ENCODE measurements around the gene SRSF3. TPM values are rescaled to one million over a fixed set of nuclear protein-coding genes. Genes with fewer than 3 reads are reported as not detected.
"Not testable (repeated sequence)": the region's sequence is repeated elsewhere in the genome, so short reads cannot be mapped to it uniquely, and the experiment has no call there.

SRSF3 gene
- polyA plus RNA-seq, 1 donor from 2014 or later, result 393 TPM

DNA sequence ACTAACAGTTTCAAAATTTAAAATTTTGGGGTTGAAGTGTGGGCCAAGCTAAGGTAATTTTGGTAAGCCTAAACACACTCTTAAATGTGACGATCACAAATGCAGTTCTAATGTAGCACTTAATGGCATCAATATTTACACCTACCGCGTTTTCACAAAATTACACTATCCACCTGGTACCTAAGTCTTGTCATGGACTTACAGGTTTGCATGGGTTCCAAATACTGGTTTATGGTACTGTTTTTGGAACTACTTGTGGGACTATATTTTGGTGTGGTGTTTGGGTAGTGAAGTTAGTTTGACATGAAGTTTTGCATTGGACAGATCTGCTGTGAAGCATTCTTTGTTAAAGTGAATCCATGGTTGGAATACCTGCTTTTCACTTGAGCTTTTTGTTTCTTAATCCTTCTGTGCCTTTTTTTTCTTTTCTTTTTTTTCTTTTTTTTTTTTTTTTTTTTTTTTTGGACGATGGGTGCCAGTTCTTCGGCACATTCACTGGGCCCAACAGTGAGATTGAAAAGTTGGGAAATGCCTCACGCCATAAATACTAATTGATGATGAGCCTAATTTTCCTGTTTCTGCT is 6.5 kb downstream of the SRSF3 start:
- Histone ChIP-seq H3K27me3 (ENCODE audit: insufficient read depth, low read depth, low read length) (no peaks in the 10 kb centered on the region), H3K4me2 (ENCODE audit: low read length) (no peak overlapping the region)

GRCh38 chr6:36601818-36602217 is 7.7 kb downstream of the SRSF3 start:
- Histone ChIP-seq H4K20me1 (ENCODE audit: insufficient read depth) (peaks cover 94% of the 10 kb centered on the region), H3K79me2 (replicated peaks; ENCODE audit: insufficient read depth, low read length) (peaks cover 95% of the 10 kb centered on the region), H3K4me3 (ENCODE audit: low read length) (peak overlapping the region; percentile 72), H3K36me3 (ENCODE audit: insufficient read depth, low read length) (peaks cover 77% of the 10 kb centered on the region)
- not testable (repeated sequence) for H2AFZ ChIP-seq (ENCODE audit: low read depth, low read length); H3K9me2 ChIP-seq (ENCODE audit: insufficient read depth, low read length); H3K27ac ChIP-seq (ENCODE audit: low read length); H3K9me3 ChIP-seq (ENCODE audit: low read length); H3F3A ChIP-seq (ENCODE audit: insufficient read depth, low read length, poor library complexity, severe bottlenecking); H3K4me2 ChIP-seq (ENCODE audit: low read length); H3K9ac ChIP-seq (ENCODE audit: low read length); H3K27me3 ChIP-seq (ENCODE audit: insufficient read depth, low read depth, low read length)

More for the DNA sequence above, 6.5 kb downstream of the SRSF3 start:
- Histone ChIP-seq H3K79me2 (replicated peaks; ENCODE audit: insufficient read depth, low read length) (peaks cover 99% of the 10 kb centered on the region), H3K27ac (ENCODE audit: low read length) (no peak overlapping the region), H3K9me3 (ENCODE audit: low read length) (no peaks in the 10 kb centered on the region), H3K9me2 (ENCODE audit: insufficient read depth, low read length) (no peaks in the 10 kb centered on the region), H2AFZ (ENCODE audit: low read depth, low read length) (no peak overlapping the region), H3K4me3 (ENCODE audit: low read length) (peak overlapping the region; percentile 72), H3K36me3 (ENCODE audit: insufficient read depth, low read length) (peaks cover 77% of the 10 kb centered on the region), H3K9ac (ENCODE audit: low read length) (no peak overlapping the region), H4K20me1 (ENCODE audit: insufficient read depth) (peaks cover 100% of the 10 kb centered on the region), H3F3A (ENCODE audit: insufficient read depth, low read length, poor library complexity, severe bottlenecking) (peaks cover 11% of the 10 kb centered on the region)
- no peak for TF ChIP-seq SMC3 (conservative IDR thresholded peaks at IDR 0.05; ENCODE audit: poor library complexity)
- TF ChIP-seq POLR2AphosphoS5 (IDR thresholded peaks at IDR 0.05), result no peak
- no peak for TF ChIP-seq CTCF (IDR thresholded peaks at IDR 0.05; ENCODE audit: poor library complexity, severe bottlenecking)
- no peak for TF ChIP-seq EZH2 (IDR thresholded peaks at IDR 0.05; ENCODE audit: borderline replicate concordance, insufficient read depth, low read length, poor library complexity, severe bottlenecking)
- no peak for TF ChIP-seq TAF1 (IDR thresholded peaks at IDR 0.05; ENCODE audit: low read depth)
- no peak for TF ChIP-seq EP300 (conservative IDR thresholded peaks at IDR 0.05; ENCODE audit: poor library complexity, severe bottlenecking)
- no peak for TF ChIP-seq REST (IDR thresholded peaks at IDR 0.05; ENCODE audit: borderline replicate concordance)
- TF ChIP-seq MXI1 (conservative IDR thresholded peaks at IDR 0.05; ENCODE audit: poor library complexity, severe bottlenecking), result no peak
- TF ChIP-seq RAD21 (conservative IDR thresholded peaks at IDR 0.05), result no peak
